Upper lobe of right lung (tissue), 1 donor: Measurements from ENCODE around the gene NAPSA. TPM values are rescaled to one million over a fixed set of nuclear protein-coding genes. Genes with fewer than 3 reads are reported as not detected.
"Not testable (repeated sequence)": the region's sequence is repeated elsewhere in the genome, so short reads cannot be mapped to it uniquely, and the experiment has no call there.

Experiments used
- ATAC-seq: fragments of 200-7000 bp; cut with Tn5 transposase; one replicate; pipeline ENCODE4 v1.9.1; 2020; ENCODE audit warnings: mild to moderate bottlenecking, moderate library complexity
- DNase-seq: peaks from one replicate; pipeline ENCODE4 v3.0.0-alpha.2; 2020
- H3K27ac ChIP-seq: fragments of 200-600 bp; one replicate; pipeline ENCODE4 v1.8.0; 2022
- H3K27me3 ChIP-seq: fragments of 200-600 bp; one replicate; pipeline ENCODE4 v1.8.0; 2022; ENCODE audit warnings: mild to moderate bottlenecking
- H3K36me3 ChIP-seq: fragments of 200-600 bp; one replicate; pipeline ENCODE4 v1.8.0; 2022
- H3K4me1 ChIP-seq: fragments of 200-600 bp; one replicate; pipeline ENCODE4 v1.8.0; 2022
- H3K4me3 ChIP-seq: fragments of 200-600 bp; one replicate; pipeline ENCODE4 v1.8.0; 2022; ENCODE audit warnings: mild to moderate bottlenecking
- H3K9me3 ChIP-seq: fragments of 200-600 bp; one replicate; pipeline ENCODE4 v1.8.0; 2022
- intact Hi-C: fragments of 100-400 bp; cut with DNase I; formaldehyde crosslinking; loops from one replicate; pipeline ENCODE4 v1.11.0; 2022
- total RNA-seq: library from RNA; stranded (reverse); fragmentation: NEBNext Ultra II Directional; extraction: Animal tissue kit (Norgen Biotek cat#: 25700); gene quantifications from one replicate; pipeline ENCODE4 v1.2.1, GENCODE V29; 2021
- TF ChIP-seq, protein P1 (sequence below): fragments of 200-600 bp; IDR thresholded peaks from one replicate; pipeline ENCODE4 v1.8.0; 2022; ENCODE audit warnings: antibody characterized with exemption
- donor health status: DM: no; HTN: yes; CAD: no; lungs with severe emphysema.

The NAPSA gene
- total RNA-seq, 1 donor from 2014 or later, result 1,895 TPM

DNA sequence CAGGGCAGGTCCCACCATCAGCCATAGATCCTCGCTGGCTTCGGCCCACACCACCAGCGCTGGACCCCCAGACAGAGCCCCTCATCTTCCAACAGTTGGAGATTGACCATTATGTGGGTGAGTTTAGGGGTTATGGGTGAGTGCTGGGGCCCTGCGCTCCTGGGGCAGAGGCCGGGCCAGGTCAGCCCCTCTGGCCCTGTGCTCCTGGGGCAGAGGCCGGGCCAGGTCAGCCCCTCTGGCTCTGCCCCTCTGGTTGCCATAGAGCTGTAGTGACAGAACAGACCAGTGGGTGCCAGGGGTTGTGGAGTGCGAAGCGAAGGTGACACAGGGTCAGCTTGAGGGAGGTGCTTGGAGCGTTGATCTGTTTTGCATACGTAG is 33.9 kb upstream of the NAPSA start:
- Histone ChIP-seq H3K4me3 (no peak overlapping the region), H3K4me1 (no peaks in the 10 kb centered on the region), H3K27me3 (no peaks in the 10 kb centered on the region), H3K36me3 (peaks cover 10% of the 10 kb centered on the region), H3K9me3 (no peaks in the 10 kb centered on the region), H3K27ac (no peak overlapping the region)
- ATAC-seq (no peak), DNase-seq (no peak)
- intact Hi-C loops, result no loop called here
- TF ChIP-seq, protein P1, sequence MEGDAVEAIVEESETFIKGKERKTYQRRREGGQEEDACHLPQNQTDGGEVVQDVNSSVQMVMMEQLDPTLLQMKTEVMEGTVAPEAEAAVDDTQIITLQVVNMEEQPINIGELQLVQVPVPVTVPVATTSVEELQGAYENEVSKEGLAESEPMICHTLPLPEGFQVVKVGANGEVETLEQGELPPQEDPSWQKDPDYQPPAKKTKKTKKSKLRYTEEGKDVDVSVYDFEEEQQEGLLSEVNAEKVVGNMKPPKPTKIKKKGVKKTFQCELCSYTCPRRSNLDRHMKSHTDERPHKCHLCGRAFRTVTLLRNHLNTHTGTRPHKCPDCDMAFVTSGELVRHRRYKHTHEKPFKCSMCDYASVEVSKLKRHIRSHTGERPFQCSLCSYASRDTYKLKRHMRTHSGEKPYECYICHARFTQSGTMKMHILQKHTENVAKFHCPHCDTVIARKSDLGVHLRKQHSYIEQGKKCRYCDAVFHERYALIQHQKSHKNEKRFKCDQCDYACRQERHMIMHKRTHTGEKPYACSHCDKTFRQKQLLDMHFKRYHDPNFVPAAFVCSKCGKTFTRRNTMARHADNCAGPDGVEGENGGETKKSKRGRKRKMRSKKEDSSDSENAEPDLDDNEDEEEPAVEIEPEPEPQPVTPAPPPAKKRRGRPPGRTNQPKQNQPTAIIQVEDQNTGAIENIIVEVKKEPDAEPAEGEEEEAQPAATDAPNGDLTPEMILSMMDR, result no peak

DNA sequence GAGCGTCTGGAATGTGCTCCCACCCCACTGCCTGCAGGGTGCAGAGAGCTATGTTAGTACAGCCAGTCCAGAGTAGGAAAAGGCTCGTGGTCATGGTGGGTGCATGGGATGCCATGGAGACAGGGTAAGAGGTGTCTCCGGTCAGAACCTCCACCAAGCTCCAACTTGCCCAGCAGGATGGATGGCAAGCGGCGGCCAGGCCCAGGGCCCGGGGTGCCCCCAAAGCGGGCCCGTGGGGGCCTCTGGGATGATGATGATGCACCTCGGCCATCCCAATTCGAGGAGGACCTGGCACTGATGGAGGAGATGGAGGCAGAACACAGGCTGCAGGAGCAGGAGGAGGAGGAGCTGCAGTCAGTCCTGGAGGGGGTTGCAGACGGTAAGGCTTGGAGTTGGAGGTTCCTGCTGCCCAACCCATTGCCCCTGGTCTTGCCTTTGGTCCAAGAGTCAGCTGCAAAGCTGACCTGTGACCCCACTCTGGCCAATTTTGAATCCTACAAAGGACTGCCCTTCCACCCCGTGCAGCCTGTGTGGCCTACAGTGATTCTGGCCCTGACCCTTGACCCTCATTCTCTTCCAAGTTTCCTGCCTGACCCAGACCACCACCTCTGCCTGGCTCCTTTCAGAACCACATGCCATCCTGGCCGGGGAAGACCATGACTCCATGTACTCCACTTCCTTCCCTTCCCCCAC is 33.4 kb upstream of the NAPSA start:
- Histone ChIP-seq H3K36me3 (peaks cover 10% of the 10 kb centered on the region), H3K4me3 (no peak overlapping the region), H3K27ac (no peak overlapping the region), H3K27me3 (no peaks in the 10 kb centered on the region), H3K4me1 (no peaks in the 10 kb centered on the region), H3K9me3 (no peaks in the 10 kb centered on the region)
- TF ChIP-seq, protein P1, result no peak
- intact Hi-C loops, result no loop called here
- ATAC-seq (peak; percentile 12), DNase-seq (no peak)

DNA sequence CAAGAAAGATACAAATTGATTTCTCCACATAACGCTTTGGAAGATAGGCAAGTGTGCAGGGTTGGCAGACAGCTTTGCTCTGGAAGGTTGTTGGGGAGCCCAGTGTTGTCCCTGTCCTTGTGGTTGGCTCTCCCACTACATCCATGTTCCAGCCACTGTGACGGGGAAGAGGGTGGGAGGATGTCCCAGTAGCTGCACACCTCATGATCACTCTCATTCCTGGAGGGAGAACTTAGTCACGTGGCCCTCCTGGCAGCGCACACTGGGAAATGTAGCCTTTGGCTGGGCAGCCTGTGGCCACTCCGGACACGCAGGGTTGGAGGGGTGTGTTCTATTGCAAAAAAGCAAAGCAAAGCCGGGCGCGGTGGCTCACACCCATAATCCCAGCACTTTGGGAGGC is 28.6 kb upstream of the NAPSA start:
- H3K36me3 ChIP-seq, result no peaks in the 10 kb centered on the region
- no peaks in the 10 kb centered on the region for H3K9me3 ChIP-seq
- intact Hi-C loops, result no loop called here
- no peaks in the 10 kb centered on the region for H3K27me3 ChIP-seq
- no peak for DNase-seq
- H3K27ac ChIP-seq, result no peak overlapping the region
- no peak overlapping the region for H3K4me3 ChIP-seq
- TF ChIP-seq, protein P1, result no peak
- H3K4me1 ChIP-seq, result no peaks in the 10 kb centered on the region
- ATAC-seq, result no peak

DNA sequence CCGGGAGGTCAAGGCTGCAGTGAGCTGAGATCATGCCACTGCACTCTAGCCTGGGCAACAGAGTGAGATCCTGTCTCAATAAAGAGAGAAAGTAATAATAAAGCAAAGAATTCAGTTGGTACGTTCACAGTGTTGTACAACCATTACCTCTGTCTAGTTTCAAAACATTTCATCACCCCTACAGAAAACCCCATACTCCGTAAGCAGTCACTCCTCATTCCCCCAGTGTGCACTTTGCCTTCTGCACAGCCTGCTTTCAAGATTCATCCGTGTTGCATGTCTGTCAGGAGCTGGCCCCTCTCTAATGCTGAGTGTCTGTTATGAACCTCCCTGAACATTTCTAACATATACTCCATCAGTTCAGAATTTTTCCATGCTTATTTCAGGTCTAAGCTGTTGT is 28.1 kb upstream of the NAPSA start:
- no peaks in the 10 kb centered on the region for H3K4me1 ChIP-seq
- no peaks in the 10 kb centered on the region for H3K9me3 ChIP-seq
- no peak overlapping the region for H3K27ac ChIP-seq
- intact Hi-C loops, result no loop called here
- no peaks in the 10 kb centered on the region for H3K36me3 ChIP-seq
- no peak overlapping the region for H3K4me3 ChIP-seq
- no peaks in the 10 kb centered on the region for H3K27me3 ChIP-seq
- TF ChIP-seq, protein P1, result no peak
- DNase-seq (no peak), ATAC-seq (no peak)

DNA sequence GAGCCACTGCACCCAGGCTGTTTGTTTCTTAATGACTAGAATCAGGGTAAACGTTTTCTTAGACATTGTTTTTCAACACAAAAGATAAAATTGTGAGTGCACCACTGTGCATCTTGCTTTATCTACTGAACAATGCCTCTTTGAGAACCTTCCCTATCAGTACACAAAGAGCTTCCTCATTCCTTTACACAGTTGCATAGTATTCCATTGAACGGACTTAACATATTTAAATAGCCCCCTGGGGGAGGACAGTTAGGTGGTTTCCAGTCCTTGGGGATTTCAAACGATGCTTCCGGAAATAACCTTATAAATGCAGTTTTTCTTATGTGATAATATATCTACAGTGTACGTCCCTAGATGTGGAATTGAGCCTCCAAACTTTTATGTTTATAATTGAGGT is 27.3 kb upstream of the NAPSA start:
- TF ChIP-seq, protein P1, result no peak
- Histone ChIP-seq H3K27me3 (no peaks in the 10 kb centered on the region), H3K4me3 (no peak overlapping the region), H3K4me1 (no peaks in the 10 kb centered on the region), H3K9me3 (no peaks in the 10 kb centered on the region), H3K27ac (no peak overlapping the region), H3K36me3 (no peaks in the 10 kb centered on the region)
- ATAC-seq (no peak), DNase-seq (no peak)
- intact Hi-C loops, result no loop called here

DNA sequence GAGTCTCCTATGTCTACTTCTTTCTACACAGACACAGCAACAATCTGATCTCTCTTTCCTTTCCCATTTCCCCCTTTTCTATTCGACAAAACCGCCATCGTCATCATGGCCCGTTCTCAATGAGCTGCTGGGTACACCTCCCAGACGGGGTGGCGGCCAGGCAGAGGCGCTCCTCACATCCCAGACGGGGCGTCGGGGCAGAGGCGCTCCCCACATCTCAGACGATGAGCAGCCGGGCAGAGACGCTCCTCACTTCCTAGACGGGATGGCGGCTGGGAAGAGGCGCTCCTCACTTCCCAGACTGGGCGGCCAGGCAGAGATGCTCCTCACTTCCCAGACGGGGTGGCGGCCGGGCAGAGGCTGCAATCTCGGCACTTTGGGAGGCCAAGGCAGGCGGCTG is 25.5 kb upstream of the NAPSA start:
- H3K4me1 ChIP-seq, H3K4me3 ChIP-seq, H3K9me3 ChIP-seq, H3K27me3 ChIP-seq, H3K27ac ChIP-seq, ATAC-seq, DNase-seq, intact Hi-C loops, H3K36me3 ChIP-seq: not testable (repeated sequence)

DNA sequence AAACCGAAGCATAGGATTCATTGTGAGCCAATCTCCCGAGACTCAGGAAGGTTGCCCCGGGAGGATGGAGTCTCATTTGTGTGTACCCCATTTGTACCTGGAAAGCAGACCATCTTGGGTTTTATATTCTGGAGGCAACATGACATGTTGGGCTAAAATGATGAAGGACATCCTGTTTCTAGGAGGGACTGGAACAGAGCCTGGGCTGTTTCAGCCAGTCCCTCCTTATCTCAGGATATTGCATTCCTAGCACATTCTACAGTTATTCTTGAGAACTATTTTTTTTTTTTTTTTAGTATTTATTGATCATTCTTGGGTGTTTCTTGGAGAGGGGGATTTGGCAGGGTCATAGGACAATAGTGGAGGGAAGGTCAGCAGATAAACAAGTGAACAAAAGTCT is 24.9 kb upstream of the NAPSA start:
- H3K36me3 ChIP-seq, H3K9me3 ChIP-seq, H3K4me1 ChIP-seq, intact Hi-C loops, H3K27me3 ChIP-seq, DNase-seq, ATAC-seq, H3K4me3 ChIP-seq: not testable (repeated sequence)
- H3K27ac ChIP-seq, result peak overlapping the region; percentile 60
